GM21360 (cell line): ENCODE measurements around the gene CUX1.

ENCODE experiments used
- ATAC-seq: cut with Tn5 transposase; IDR thresholded peaks from one replicate; pipeline ENCODE4 v1.9.1; 2021; ENCODE audit warnings: mild to moderate bottlenecking, moderate library complexity; ENCODE audit not compliant: unreplicated experiment

The CUX1 gene

DNA sequence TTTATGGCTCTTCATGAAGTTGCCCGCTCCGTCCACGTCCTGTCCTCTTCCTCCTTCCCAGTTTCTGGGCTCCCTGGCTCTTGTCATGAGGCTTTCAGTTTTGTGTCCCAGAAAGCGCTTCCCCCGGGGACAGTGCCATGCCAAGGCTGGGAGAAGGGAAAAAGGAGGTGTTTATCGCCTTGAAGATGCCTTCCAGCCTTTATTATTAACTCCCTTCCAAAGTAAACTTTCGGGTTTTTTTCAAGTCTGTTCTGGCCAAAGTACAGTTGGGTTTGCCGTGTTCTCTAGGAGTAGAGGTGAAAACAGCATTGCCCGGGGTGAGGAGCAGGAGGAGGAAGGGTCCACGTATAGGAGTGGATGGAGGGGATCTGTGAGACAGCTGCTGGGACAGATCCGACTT, 117.2 kb downstream of the CUX1 start:
- no peak for ATAC-seq

DNA sequence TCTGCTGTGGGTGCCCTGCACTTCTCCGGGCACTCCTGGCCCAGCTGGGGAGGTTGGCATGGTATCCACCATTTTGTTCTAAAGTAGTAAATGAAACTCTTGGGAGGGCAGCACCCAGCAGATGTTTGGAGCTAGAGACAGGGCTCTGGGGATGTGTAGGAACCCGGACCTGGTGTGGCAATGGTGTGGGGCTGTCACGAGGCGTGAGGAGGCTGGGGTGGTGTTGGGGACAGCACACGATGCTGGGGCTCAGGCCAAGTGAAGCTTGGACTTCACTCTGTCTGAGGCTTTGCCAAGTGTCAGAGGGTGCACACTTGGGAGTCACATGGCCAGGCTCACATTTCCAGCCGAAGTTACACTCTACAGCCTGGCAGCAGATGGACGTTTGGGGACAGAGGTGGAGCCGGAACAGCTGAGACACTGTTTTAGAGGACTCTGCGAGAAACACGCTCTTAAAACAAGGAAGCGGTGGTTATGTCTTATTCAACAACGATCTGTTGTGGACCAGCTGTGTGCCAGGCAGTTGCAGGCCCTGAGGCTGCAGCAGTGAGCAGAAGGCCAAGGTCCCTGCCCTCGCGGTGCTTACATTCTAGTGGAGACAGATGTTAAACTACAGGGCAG, 118.2 kb downstream of the CUX1 start:
- ATAC-seq = no peak

DNA sequence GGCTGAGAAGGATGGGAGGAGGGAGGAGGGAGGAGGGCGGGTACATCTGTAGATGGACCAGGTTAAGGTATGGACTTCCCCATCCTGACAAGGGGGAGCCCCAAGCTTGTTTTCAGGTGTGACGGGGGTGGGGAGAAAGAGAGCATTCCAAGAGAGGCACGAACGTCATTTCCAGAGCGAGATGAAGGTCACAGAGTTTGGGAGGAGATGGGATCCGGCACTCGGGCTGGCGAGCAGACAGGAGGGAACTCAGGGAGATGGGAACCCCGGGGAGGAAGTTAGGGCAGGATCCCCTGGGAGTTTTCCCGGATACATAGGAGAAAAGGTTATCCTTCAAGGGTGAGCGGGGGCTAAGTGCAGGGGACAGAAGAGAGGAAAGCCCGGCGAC, 118.8 kb downstream of the CUX1 start:
- ATAC-seq = no peak

DNA sequence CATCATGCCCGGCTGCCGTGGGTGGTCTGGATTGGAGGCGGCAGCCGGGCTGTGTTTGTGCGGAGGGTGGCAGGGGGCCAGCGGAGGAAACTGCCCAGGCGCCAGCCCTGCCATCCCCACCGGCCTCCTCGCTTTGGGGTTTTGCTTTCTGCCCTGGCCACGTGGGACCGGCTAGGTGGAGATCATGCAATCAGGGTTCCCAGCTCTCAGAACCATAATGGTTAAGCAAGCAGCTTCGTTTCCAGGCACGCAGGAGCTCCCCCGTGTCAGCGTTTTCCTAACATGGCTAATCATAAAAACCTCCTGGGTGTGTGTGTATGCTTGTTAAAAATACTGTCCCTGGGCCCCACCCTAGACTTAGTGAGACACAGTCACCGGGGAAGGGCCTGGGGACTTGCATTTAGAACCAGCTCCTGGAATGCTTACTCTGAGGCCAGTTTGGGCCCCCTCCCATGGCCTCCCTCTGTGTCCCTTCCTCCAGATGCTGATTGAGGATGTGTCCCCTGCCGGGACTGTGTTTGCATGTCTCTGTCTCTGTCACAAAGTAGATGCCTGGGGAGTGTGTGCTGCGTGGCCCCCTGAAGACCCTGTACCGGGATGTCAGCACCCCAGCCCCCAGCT, 119.3 kb downstream of the CUX1 start:
- no peak for ATAC-seq

DNA sequence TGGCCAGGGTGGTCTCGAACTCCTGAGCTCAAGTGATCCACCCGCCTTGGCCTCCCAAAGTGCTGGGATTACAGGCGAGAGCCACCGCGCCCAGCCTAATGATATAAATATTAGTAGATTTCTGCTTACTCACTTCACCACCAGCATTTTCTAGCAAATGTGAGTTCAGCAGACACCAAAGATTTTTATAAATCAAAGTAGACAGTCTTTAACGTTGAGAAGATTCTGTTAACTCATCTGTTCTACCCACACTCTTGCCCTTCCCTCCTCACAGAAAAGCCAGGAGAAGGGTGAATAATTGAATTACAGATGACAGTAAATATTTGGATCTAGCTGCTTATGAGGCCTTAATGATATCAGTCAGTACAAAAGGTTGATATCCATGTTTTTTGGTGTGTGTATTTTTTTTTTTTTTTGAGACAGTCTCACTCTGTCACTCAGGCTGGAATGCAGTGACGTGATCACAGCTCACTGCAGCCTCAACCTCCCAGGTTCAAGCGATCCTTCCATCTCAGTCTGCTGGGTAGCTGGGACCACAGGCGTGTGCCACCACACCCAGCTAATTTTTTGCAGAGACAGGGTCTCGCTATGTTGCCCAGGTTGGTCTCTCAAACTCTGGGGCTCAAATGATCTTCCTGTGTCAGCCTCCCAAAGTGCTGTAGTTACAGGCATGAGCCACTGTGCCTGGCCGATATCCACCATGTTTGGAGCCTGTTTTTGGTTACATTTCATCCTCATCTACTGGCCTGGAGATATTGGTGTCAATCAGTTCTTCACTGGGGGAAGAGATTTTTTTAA, 120.5 kb downstream of the CUX1 start:
- no peak for ATAC-seq

DNA sequence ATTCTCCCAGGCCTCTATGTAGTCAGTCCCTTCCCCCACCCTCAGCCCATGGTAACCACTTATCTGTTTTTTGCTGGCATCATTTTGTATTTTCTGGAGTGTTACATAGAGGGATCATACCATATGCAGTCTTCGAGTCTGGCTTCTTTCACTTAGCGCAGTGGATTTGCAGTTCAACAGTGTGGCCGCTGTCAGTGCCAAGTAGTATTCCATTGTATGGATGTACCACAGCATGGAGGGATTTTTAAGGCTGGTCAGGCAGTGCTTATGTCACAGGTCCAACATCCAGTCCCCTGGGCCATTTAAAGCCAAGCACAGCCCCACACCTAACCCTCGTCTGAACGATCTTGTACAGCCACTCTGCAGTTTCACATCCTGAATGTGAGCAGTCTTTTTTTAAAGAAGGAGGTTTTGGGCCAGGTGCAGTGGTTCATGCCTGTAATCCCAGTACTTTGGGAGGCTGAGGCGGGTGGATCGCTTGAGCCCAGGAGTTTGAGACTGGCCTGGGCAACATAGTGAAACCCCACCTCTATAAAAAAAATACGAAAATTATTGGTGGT, 121.8 kb downstream of the CUX1 start:
- ATAC-seq = no peak

DNA sequence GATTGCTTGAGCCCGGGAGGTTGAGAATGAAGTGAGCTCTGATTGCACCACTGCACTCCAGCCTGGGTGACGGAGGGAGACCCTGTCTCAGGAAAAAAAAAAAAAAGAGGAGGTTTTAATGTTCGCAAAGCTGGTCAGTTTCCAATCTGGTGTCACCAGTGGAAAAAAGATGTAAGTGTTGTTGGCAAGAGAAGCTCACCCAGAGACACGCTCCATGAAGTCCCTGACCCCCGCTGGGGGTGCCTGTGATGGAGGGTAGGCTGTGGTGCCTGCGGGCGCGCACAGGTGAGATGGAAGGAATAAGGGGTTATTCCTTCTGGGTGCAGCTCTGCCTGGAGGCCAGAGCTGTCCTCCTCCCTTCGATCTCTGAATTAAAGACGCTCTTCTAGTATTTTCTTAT, 122.7 kb downstream of the CUX1 start:
- ATAC-seq = no peak

DNA sequence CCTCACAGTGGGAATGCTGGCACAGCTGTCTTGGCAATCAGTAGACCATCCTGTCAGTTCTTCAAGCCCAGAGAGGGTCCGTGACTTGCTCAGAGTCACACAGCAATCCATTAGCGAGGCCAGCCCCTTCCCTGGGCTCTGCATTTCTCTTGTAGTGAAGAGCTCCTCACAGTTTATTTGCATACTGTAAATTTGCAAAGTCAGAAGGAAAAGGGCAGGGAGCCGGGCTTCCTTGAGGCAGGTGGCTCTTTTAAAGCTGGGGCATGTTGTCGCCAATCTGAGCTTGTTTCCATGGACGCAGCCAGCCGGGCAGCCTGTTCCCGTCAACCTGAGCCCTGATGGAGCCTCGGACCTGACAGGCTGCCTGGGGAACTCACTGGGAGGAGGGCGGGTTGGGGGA, 123.4 kb downstream of the CUX1 start:
- no peak for ATAC-seq

DNA sequence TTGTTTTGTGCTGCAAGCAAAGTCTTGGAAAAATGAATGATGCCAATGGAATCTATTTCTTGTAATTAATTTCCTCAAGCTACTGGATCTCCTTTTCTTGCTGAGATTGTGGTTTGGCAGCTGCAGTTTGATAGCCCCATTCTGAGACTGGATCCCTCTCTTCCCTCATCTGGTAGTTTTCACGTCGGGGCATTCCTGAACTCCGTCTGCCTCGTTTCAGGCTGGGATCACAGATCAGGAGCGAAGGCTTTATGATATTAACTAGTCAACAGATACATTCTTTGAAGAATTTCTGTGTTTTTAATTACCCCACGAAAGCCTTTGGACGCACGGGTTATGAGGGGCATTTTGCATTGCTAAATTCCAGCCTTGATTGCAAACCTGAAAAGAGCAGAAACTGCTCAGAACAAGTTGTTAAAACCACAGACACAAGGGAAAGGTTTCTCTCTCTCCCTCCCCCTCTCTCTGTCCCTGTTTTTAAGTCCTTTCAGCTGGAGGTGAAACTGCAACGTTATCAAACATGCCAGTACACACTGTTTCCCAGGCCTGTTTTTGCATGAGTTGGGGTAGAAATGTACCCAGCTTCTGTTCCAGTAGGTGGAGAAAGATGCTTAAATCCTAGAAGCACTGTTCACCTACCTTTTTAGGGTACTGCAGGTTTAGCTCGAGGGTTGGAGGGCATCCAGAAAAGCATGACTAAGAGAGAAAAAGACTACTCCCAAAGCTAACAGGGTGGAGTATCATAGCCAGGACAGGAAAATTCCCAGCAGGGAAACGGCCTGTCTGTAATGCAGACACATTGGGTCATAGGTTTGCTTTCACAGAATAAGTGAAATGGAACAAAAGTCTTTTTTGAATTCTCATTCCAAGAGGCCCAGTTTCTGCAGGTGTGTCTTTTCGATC, 124.3 kb downstream of the CUX1 start:
- no peak for ATAC-seq

DNA sequence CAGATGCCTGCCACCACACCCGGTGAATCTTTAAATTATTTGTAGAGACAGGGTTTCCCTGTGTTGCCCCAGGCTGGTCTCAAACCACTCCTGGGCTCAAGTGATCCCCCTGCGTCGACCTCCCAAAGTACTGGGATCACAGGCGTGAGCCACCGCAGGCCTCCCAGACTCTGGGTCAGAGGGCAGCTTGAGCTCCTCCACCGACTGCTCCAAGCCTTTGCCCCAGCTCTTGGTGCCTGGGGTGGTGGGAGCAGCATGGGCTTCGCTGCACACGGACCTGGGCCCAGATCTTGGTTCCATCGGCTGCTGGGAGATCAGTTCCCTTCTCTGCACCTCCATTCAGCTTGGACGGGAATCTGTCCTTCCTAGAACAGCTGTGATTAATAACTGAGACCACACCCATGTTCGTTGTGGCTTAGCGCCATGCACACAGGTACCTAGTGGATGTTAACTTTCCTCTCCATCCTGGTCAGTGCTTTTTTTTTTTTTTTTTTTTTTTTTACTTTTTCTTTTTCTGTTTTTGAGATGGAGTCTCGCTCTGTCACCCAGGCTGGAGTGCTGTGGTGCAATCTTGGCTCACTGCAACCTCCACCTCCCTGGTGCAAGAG, 125.3 kb downstream of the CUX1 start:
- no peak for ATAC-seq

DNA sequence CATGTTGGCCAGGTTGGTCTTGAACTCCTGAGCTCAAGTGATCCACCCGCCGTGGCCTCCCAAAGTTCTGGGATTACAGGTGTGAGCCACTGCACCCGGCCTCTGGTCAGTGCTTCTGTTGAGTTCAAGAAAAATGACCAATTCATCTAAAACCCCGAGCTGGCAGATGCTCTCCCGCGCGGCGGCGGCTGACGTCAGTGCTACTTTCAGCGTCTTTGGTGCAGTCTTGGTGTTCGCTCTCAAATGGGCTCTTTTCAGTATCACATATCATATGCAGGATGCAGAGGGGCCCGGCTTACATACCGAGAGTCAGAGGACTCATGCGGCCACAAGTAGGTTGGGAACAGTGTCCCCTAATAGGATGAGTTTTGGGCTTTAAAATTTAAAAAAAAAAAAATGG, 125.9 kb downstream of the CUX1 start:
- ATAC-seq = no peak

DNA sequence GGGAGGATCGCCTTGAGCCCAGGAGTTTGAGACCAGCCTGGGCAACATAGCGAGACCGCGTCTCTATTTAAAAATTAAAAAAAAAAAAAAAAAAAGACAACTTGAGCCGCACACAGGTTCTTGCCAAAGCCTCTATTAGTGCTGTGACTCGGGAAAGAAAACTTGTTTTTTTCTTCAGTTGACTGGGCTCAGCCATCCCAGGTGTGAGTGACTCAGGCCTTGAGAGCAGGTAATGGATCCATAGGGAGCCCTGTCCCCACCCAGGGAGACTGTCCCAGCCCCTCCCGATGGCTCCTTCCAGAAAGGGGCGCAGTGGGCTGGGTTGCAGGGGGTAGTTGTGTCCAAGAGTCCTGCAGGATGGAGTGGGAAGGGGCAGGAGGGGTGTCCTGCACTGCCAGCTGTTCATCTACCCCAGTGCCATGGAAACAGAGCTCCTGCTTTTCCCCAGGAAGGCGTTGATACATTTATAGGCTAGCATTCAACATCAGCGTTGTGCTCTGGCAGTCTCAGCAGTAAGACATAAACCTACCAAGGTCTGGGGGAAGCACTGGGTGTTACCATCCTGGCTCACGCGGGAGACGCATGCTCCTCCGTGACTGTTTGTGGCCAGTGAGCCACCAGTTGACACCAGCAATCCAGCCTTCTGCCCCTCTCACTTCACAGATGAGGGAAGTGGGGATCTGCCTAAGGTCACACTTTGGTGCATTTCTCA, 126.6 kb downstream of the CUX1 start:
- no peak for ATAC-seq

DNA sequence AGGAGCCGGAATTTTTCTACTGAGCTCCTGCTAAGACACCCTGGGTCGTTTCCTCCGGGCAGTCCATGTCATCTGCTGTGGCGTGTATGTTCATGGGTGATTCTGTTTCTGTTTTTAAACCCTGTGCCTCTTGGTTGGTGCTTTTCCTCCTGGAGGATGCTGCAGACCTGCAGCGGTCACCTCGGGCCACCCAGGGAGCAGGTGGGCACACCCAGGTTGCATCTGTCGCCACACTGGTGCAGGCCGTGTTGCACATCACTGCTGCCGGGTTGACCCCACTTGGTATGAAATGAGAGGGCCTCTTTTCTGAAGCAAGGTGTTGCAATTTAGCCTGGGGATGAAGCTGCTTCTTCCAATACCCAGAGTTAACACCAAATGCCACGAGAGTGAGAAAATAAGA, 127.2 kb downstream of the CUX1 start:
- no peak for ATAC-seq

DNA sequence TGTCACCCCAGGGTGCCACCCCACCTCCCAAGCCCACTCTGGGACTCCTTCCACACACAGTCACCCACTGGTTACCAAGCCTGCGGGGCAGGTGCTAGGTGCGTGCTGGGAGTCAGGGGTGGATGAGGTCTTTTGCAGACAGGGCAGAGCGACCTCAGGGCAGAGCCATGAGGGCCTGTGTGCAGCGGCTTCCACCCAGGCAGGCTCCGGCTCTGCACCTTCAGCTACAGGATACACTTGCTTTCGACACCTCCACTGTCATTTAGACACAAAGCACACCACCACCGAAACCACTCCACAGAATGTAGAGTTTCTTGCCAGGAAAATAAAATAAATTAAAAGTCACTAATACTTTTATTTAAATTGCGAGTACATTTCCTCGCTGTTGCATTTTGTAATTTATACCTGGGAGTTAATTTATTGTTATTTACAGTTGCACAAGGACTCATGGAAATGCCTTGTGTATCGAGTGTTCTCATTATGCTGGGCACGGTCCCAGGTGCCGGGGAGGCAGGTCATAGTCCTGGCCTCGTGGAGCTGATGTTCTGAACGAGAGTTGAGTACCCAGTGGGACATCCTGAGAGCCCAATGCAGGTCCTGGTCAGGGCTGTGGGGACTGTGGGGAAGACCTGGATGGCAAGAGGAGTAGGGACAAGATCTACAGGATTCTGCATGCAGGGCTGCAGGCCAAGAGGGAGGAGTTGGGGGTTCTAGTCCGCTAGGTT, 127.8 kb downstream of the CUX1 start:
- ATAC-seq = no peak

DNA sequence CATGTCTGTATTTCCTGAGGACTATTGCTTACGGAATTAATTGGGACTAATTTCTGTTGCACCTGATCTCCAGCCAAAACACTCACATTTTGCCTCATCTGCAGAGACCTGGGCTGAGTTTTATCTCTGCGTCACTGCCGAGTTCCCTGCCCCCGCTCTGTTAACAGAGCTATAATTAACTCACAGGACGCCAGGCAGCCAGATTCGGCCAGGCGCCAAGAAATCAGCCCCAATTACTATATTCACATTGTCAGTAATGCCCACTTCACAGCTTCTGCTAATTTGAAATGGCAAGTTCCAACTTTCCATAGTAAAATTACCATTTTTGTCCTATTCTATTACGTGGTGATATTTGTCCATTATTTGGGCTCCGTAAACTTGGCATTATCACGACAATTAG, 130.5 kb downstream of the CUX1 start:
- ATAC-seq = no peak

DNA sequence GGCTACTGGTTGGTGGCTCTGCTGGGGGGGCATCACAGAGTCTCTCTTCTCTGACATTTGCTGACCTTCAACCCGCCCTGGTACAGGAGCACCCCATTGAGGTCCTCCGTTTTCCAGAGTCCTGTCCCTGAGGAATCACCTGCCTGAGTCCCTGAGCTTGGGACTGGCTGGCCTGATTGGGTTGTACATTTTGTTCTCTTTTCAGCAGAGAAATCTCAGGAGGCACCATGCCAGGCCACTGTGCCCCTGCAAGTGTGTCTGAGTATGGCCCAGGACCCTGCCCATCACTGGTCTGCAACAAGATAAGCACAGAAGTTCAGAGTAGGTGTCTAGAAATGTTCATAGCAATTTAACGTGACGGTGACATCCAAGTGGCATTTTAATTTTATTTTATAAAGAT, 131.2 kb downstream of the CUX1 start:
- ATAC-seq = no peak

DNA sequence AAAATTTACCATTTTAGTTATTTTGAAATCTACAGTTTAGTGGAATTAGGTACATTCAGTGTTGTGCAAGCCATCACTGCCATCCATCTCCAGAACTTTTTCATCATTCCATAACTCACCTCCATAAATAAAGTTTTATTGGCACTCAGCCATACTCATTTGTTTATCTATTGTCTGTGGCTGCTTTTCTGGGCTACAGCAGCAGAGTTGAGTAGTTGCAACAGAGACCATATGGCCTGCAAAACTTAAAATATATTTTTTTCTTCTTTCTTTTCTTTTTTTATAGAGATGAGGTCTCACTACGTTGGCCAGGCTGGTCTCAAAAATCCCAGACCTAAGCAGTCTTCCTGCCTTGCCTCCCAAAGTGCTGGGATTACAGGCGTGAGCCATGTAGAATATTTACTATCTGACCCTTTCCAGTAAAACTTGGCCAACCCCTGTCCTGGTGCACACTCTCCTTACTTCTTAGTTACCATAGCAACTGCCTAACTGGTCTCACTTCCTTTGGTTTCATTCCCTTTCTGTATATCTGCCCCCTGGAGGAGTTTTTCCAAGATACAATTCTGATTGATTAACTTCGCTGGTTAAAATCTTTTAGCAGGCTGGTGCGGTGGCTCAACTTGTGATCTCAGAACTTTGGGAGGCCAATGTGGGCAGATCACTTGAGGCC, 133.2 kb downstream of the CUX1 start:
- no peak for ATAC-seq

DNA sequence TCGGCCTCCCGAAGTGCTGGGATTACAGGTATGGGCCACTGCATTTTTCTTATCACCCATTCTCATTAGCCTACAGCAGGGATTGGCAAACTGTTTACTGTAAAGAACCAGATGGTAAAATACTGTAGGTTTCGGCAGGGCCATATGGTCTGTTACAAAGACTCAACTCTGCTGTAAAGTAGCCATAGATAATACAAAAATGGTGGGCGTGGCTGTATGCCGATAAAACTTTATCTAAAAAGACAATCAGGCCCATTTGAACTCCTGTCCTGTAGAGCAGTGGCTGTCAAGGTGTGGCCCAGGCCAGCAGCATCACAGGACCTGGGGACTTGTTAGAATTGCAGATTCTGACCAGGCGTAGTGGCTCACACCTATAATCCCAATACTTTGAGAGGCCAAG, 134.3 kb downstream of the CUX1 start:
- no peak for ATAC-seq
